ENCODE results near the gene DPP10.

GRCh38 chr2:115524452-115524851 lies 1082.0 kb downstream of the DPP10 start:
- TF ChIP-seq CTCF (IDR thresholded peaks at IDR 0.05; ENCODE audit: low read length) (no peak), EZH2 (IDR thresholded peaks at IDR 0.05; ENCODE audit: borderline replicate concordance, low read length) (no peak)

Data from OCI-LY1 (cell line).